ENCODE results near the gene IST1. TPM values are rescaled to one million over a fixed set of nuclear protein-coding genes. Genes with fewer than 3 reads are reported as not detected.
A peak's percentile ranks its signal among the peaks of the same experiment; 100 is the strongest.

IST1 gene
- total RNA-seq, 4 donors from 2014 or later = 215 to 253 (median 223) TPM

DNA sequence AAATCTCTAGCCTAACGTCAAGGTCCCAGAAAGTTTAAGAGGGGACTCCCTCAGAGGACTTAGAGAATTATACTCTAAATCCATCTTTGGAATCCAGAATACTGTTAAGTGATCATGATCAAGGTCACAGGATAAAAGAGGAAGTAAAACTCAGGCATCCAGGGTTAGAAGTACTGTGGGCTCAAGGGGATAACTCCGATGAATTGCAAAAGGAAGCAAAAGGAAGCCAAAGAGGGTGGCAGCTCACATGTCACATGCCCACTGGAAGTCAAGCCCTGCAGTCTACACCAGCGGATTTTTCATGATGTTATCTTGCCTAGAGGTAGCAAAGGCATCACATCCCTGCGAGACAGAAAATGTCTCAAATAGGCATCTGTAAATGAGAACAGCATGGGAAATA lies 15.2 kb upstream of the IST1 start:
- DNase-seq = no peak
- H3K9me3 ChIP-seq = no peaks in the 10 kb centered on the region
- H3K4me1 ChIP-seq = peaks cover 5% of the 10 kb centered on the region in 2 donors
- intact Hi-C loops (cut with DNase I) = loop anchor here (10.0 kb wide), 2 partner anchors 65 to 85 kb away; no protein-coding TSS in a partner anchor
- H3K27ac ChIP-seq = no peak overlapping the region
- no peak overlapping the region for H3K4me3 ChIP-seq (replicated peaks in 1 of 3)
- H3K36me3 ChIP-seq = peaks cover 6 to 17% of the 10 kb centered on the region in 2 donors
- H3K27me3 ChIP-seq = no peaks in the 10 kb centered on the region
- TF ChIP-seq POLR2A (IDR thresholded peaks at IDR 0.05) = no peak
- TF ChIP-seq, protein P1, sequence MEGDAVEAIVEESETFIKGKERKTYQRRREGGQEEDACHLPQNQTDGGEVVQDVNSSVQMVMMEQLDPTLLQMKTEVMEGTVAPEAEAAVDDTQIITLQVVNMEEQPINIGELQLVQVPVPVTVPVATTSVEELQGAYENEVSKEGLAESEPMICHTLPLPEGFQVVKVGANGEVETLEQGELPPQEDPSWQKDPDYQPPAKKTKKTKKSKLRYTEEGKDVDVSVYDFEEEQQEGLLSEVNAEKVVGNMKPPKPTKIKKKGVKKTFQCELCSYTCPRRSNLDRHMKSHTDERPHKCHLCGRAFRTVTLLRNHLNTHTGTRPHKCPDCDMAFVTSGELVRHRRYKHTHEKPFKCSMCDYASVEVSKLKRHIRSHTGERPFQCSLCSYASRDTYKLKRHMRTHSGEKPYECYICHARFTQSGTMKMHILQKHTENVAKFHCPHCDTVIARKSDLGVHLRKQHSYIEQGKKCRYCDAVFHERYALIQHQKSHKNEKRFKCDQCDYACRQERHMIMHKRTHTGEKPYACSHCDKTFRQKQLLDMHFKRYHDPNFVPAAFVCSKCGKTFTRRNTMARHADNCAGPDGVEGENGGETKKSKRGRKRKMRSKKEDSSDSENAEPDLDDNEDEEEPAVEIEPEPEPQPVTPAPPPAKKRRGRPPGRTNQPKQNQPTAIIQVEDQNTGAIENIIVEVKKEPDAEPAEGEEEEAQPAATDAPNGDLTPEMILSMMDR (IDR thresholded peaks at IDR 0.05) = no peak
- 85 to 90% methylated on average over 4 of the region's 4 CpGs for WGBS, 2 donors

DNA sequence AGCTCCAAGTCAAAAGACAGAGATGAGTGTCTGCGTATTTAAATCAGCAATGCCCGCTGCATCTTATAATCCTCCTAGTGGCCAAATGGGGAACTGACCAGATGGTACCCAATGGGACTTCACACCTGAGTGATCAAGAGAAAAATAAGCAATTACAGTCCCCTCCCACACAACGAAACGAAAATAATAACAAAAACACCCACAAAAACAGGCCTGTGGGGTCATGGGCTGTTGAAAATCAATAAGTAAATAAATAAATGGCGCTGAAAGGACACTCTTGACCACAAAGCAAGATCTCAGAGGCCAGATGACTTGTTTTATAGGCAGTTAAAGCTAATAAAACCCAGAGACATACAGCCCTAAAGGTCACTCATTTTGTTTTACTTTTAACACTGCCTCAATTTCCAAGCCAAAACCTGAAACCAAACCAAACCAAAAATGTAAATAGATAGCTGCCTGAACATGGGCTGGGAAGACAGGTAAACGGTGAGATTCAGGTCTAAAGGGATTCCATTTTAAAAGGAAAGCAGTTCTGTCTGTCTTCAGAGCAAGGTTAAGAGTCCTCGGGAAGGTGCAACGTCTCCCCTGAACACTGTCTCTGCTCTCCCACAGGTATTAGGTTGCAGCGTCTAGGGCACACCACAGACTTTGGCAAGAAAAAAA lies 12.7 kb upstream of the IST1 start:
- Histone ChIP-seq H3K4me1 (peaks cover 5% of the 10 kb centered on the region in 2 donors), H3K27ac (peak overlapping the region; percentile 89 to 99 (median 95)), H3K27me3 (no peaks in the 10 kb centered on the region), H3K9me3 (no peaks in the 10 kb centered on the region), H3K36me3 (peaks cover 0 to 12% of the 10 kb centered on the region in 2 donors), H3K4me3 (replicated peaks in 1 of 3) (peak overlapping the region; percentile 0 to 98 (median 85))
- intact Hi-C loops (cut with DNase I) = loop anchor here (10.0 kb wide), 2 partner anchors 68 to 82 kb away; no protein-coding TSS in a partner anchor
- 6% methylated on average over 9 of the region's 9 CpGs for WGBS, 2 donors
- DNase-seq = peak; percentile 58 to 68
- no peak for TF ChIP-seq POLR2A (IDR thresholded peaks at IDR 0.05)
- TF ChIP-seq, protein P1 (IDR thresholded peaks at IDR 0.05) = peak; percentile 80 to 94 (median 88)

DNA sequence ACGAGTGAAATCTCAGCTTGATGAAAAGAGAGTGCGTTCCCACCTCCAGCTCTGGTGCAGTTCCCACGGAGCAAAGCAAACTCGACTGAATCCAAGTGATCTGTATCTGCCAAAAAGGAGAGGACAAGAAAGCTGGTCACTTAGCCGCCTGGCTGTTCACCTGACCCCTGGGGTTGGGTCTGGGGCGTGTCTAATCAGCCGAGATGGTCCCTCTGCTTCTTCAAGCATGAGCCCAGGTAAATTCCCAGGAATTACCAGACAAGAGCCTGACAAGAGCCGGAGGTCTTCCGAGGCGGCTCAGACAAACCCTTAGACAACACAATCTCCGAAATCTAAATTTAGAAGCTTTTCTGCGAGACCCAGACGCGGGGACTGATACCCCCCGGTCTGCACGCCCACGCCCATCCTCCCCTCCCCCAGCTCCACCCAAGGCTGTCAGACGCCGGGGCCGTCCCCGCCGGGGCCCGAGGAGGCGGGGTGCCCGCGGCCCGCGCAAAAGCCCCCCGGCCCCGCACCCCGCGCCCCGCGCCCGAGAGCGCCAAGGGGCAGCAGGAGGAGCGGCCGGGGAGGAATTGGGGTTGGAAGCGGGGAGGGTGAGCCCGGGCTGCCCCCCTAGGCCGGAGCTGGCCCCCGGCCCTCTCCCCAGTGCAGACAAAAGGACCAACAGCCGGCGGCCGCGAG lies 12.0 kb upstream of the IST1 start:
- peaks cover 0 to 10% of the 10 kb centered on the region in 2 donors for H3K36me3 ChIP-seq
- WGBS, 2 donors = 0 to 1% methylated on average over 10 to 19 of the region's 46 CpGs
- intact Hi-C loops (cut with DNase I) = loop anchor here (10.0 kb wide), 2 partner anchors 69 to 81 kb away; no protein-coding TSS in a partner anchor
- H3K27me3 ChIP-seq = no peaks in the 10 kb centered on the region
- peak in 1 of 2 donors; percentile 53 for TF ChIP-seq POLR2A (IDR thresholded peaks at IDR 0.05)
- TF ChIP-seq, protein P1 (IDR thresholded peaks at IDR 0.05) = no peak
- peak overlapping the region; percentile 81 to 98 (median 85) for H3K4me3 ChIP-seq (replicated peaks in 1 of 3)
- H3K4me1 ChIP-seq = peaks cover 5% of the 10 kb centered on the region in 2 donors
- H3K27ac ChIP-seq = peak overlapping the region; percentile 89 to 99 (median 95)
- no peaks in the 10 kb centered on the region for H3K9me3 ChIP-seq
- DNase-seq = peak; percentile 78 to 80

DNA sequence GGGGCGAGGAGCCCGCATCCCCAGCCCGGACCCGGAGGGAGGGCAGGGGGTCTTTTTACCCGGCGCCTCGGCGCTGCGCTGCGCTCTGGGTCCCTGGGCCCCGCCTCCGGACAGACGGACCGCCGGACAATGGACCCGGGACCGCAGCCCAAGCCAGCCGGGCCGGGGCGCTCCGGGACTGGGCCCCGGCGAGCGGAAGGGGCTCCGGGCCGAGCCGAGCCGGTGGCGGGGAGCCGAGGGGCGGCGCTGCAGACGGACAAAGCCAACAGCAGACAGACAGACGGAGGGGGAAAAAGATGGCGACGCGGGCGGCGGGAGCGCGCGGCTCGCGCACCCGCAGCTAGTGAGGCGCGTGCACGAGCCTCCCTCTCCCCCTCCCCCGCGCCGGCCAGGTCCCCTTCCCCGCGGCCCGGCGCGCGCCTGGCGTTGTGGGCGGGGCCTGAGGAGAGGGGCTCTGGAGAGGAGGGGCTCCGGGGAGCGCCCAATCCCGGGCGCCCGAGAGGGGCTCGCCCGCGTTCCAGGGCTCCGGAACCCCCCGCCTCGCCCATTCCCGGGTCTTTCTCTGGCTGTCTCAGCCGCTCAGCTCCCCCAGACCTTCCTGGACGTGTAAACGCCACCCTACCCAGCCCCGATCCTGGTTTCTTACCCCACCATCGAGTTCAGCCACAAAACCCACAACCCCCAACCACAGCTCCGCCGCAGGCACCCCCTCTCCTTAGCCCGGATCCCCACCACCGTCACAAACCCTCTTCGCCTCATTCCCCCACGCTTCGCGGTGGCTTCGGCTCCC lies 11.3 kb upstream of the IST1 start, which contains the start of gene ZNF821:
Gene ZNF821 (minus strand): TSS at position 334 of the 790 bp plus-strand sequence. CDS start 4,236 bp downstream, outside the sequence.
- peak in 1 of 2 donors; percentile 65 for TF ChIP-seq POLR2A (IDR thresholded peaks at IDR 0.05)
- TF ChIP-seq, protein P1 (IDR thresholded peaks at IDR 0.05) = peak in 2 of 6 experiments; percentile 33 to 40
- Histone ChIP-seq H3K4me3 (replicated peaks in 1 of 3) (peak within 1 kb of the TSS; percentile 81 to 98 (median 85)), H3K27ac (peak within 1 kb of the TSS; percentile 89 to 99 (median 95)), H3K27me3 (no peaks in the 10 kb centered on the region), H3K9me3 (no peaks in the 10 kb centered on the region), H3K36me3 (peaks cover 0 to 3% of the 10 kb centered on the region in 2 donors), H3K4me1 (peaks cover 5% of the 10 kb centered on the region in 2 donors)
- DNase-seq = peak; percentile 82 to 86
- 0% methylated on average over 28 to 29 of the region's 85 CpGs for WGBS, 2 donors
- intact Hi-C loops (cut with DNase I) = loop anchor here (10.0 kb wide), 2 partner anchors 69 to 81 kb away; no protein-coding TSS in a partner anchor

Data from thyroid gland (tissue), 4 donors.